B cell (primary cell): ENCODE measurements around the gene CASKIN1. TPM values are rescaled to one million over a fixed set of nuclear protein-coding genes. Genes with fewer than 3 reads are reported as not detected.

Source experiments
- ATAC-seq: fragments of 200-7000 bp; cut with Tn5 transposase; one replicate; pipeline ENCODE4 v1.10.0; 2021; ENCODE audit warnings: low read depth, mild to moderate bottlenecking, moderate number of reproducible peaks, moderate library complexity
- CTCF ChIA-PET: fragments of 350-600 bp; sonication (Branson Sonifier 250); formaldehyde crosslinking; loops from one replicate; lab custom pipeline; 2021; ENCODE audit warnings: antibody characterized with exemption, inconsistent platforms; lab: Charles Lee
- POLR2A ChIA-PET: fragments of 350-600 bp; sonication (Branson Sonifier 250); formaldehyde crosslinking; loops from one replicate; lab custom pipeline; 2021; ENCODE audit warnings: antibody characterized with exemption; lab: Charles Lee
- DNase-seq: peaks from one replicate; pipeline ENCODE4 v3.0.0; 2013
- H2AFZ ChIP-seq: 2 replicates; pipeline ENCODE4 v1.6.1; 2012; ENCODE audit warnings: mild to moderate bottlenecking, low read depth, low read length; ENCODE audit not compliant: insufficient read depth, poor library complexity, severe bottlenecking
- H3K27ac ChIP-seq, 2 donors: 1 replicate in 1 of 2; 2 replicates in 1 of 2; pipeline ENCODE4 v1.5.1; 2012 to 2013; ENCODE audit warnings: low read length in 2 of 2, mild to moderate bottlenecking in 2 of 2, moderate library complexity in 1 of 2
- H3K27me3 ChIP-seq, 4 experiments: fragments of 200-600 bp in 1 of 4; sonication (generic) in 1 of 4; replicated peaks in 1 of 4; 1 replicate in 2 of 4; 2 replicates in 2 of 4; pipeline versions ENCODE4 v1.6.1 to v1.7.0; 2013 to 2016; ENCODE audit warnings: low read length in 3 of 4, mild to moderate bottlenecking in 2 of 4, mixed read lengths in 1 of 4, moderate library complexity in 1 of 4; ENCODE audit not compliant: insufficient read depth in 4 of 4, control insufficient read depth in 3 of 4; ENCODE audit errors: control extremely low read depth in 1 of 4
- H3K36me3 ChIP-seq, 2 experiments: replicated peaks in 1 of 2; 1 replicate in 1 of 2; 2 replicates in 1 of 2; pipeline versions ENCODE4 v1.6.1 to v1.7.1; 2013; ENCODE audit warnings: low read length in 1 of 2; ENCODE audit not compliant: insufficient read depth in 2 of 2, control insufficient read depth in 1 of 2; ENCODE audit errors: control extremely low read depth in 1 of 2, extremely low read depth in 1 of 2
- H3K4me1 ChIP-seq, 2 donors: fragments of 200-600 bp in 1 of 2; sonication (generic) in 1 of 2; 1 replicate in 1 of 2; 2 replicates in 1 of 2; pipeline versions ENCODE4 v1.5.1 to v1.6.1; 2013 to 2017; ENCODE audit warnings: low read length in 2 of 2; ENCODE audit not compliant: control insufficient read depth in 2 of 2, insufficient read depth in 2 of 2
- H3K4me2 ChIP-seq: replicated peaks from 2 replicates; pipeline ENCODE3; 2012; ENCODE audit warnings: mild to moderate bottlenecking, low read depth, low read length; ENCODE audit not compliant: poor library complexity, severe bottlenecking
- H3K4me3 ChIP-seq, 5 experiments: fragments of 200-600 bp in 1 of 5; sonication (generic) in 1 of 5; 1 replicate in 3 of 5; 2 replicates in 2 of 5; pipeline versions ENCODE4 v1.5.1 to v1.7.0; 2011 to 2016; ENCODE audit warnings: low read length in 4 of 5, mild to moderate bottlenecking in 4 of 5, low read depth in 2 of 5, control low read depth in 1 of 5, moderate library complexity in 1 of 5; ENCODE audit not compliant: insufficient read depth in 1 of 5; ENCODE audit errors: control extremely low read depth in 1 of 5, extremely low read depth in 1 of 5
- H3K79me2 ChIP-seq: fragments of 200-600 bp; sonication (generic); one replicate; pipeline ENCODE4 v1.6.0; 2016; ENCODE audit warnings: low read length; ENCODE audit not compliant: control insufficient read depth, insufficient read depth
- H3K9ac ChIP-seq: fragments of 200-600 bp; sonication (generic); 2 replicates; pipeline ENCODE4 v1.6.1; 2017; ENCODE audit warnings: mild to moderate bottlenecking, low read length, moderate library complexity
- H3K9me3 ChIP-seq, 3 donors: one replicate each; pipeline versions ENCODE4 v1.6.1 to v1.7.1; 2013; ENCODE audit warnings: low read length in 2 of 3; ENCODE audit not compliant: control insufficient read depth in 2 of 3, insufficient read depth in 1 of 3; ENCODE audit errors: control extremely low read depth in 1 of 3
- H4K20me1 ChIP-seq: 2 replicates; pipeline ENCODE4 v1.6.0; 2012; ENCODE audit warnings: mild to moderate bottlenecking, low read length; ENCODE audit not compliant: insufficient read depth, control insufficient read depth, poor library complexity, severe bottlenecking
- H3K27ac Mint-ChIP-seq: one replicate; pipeline ENCODE4 v1.8.0; 2021; ENCODE audit warnings: mixed read lengths
- H3K27me3 Mint-ChIP-seq: one replicate; pipeline ENCODE4 v1.8.0; 2021; ENCODE audit warnings: mixed read lengths
- H3K4me1 Mint-ChIP-seq: one replicate; pipeline ENCODE4 v1.8.0; 2021; ENCODE audit warnings: mixed read lengths
- H3K4me3 Mint-ChIP-seq: one replicate; pipeline ENCODE4 v1.8.0; 2021; ENCODE audit warnings: mixed read lengths
- H3K9me3 Mint-ChIP-seq: one replicate; pipeline ENCODE4 v1.8.0; 2022; ENCODE audit warnings: mixed read lengths; ENCODE audit not compliant: insufficient read depth
- EZH2 ChIP-seq: IDR thresholded peaks from 2 replicates; pipeline ENCODE4 v1.6.1; 2012; ENCODE audit warnings: borderline replicate concordance, low read depth, mild to moderate bottlenecking, moderate library complexity, low read length; ENCODE audit not compliant: insufficient read depth, poor library complexity, severe bottlenecking
- WGBS: methylation state at CpG from one replicate; pipeline ENCODE4 v1.1.5; 2013; ENCODE audit warnings: missing lambda C conversion rate; ENCODE audit not compliant: insufficient coverage; 5-methylcytosine and 5-hydroxymethylcytosine counted together
- intact Hi-C: fragments of 100-400 bp; cut with micrococcal nuclease; formaldehyde crosslinking; loops from one replicate; pipeline ENCODE4 v1.10.0; 2022
- polyA plus RNA-seq: library from polyadenylated mRNA; depleted of rRNA; stranded (reverse); fragments of >200 nt; gene quantifications from 2 replicates; pipeline ENCODE4 v1.2.3, GENCODE V29; 2012
- total RNA-seq, 2 donors: library from RNA; stranded (reverse); fragments of 120-200 nt in 1 of 2; gene quantifications; 1 replicate in 1 of 2; 2 replicates in 1 of 2; pipeline versions ENCODE4 v1.2.3 to v1.2.4, GENCODE V29; 2013 to 2022
- TF ChIP-seq, protein P1 (sequence below): fragments of 200-600 bp; IDR thresholded peaks from one replicate; pipeline ENCODE4 v1.8.0; 2022; ENCODE audit warnings: antibody characterized with exemption, mild to moderate bottlenecking

Gene CASKIN1
- total and polyA plus RNA-seq, 2 donors (not counting 1 experiment from before 2014, with no cell fraction given), result 0.01 TPM; not detected in 1

DNA sequence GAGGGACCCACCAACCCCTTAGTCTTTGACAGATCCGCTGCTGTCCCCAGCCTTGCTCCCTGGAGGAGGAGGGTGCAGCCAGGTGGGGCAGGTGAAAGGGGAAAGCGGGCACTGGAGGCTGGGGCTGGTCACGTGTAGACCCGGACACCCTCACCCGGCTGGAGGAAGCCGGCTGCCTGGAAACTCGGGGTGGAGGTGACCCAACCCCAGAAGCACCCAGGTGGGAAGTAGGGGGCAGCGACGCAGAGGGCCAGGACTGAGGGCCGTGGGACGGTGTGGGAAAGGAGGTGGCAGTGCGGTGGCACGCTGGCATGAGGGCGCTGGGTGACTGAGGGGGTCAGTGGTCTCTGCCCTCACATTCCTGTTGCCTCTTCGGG lies 38.2 kb downstream of the CASKIN1 start:
- Mint-ChIP-seq H3K27me3 (no peaks in the 10 kb centered on the region), H3K9me3 (no peaks in the 10 kb centered on the region), H3K27ac (no peak overlapping the region), H3K4me1 (peaks cover 53% of the 10 kb centered on the region), H3K4me3 (peak overlapping the region; percentile 7)
- H3K9ac ChIP-seq, result no peak overlapping the region
- no peak overlapping the region for H3K4me3 ChIP-seq
- no peak overlapping the region for H3K27ac ChIP-seq
- H3K79me2 ChIP-seq, result peaks cover 90% of the 10 kb centered on the region
- TF ChIP-seq, protein P1, sequence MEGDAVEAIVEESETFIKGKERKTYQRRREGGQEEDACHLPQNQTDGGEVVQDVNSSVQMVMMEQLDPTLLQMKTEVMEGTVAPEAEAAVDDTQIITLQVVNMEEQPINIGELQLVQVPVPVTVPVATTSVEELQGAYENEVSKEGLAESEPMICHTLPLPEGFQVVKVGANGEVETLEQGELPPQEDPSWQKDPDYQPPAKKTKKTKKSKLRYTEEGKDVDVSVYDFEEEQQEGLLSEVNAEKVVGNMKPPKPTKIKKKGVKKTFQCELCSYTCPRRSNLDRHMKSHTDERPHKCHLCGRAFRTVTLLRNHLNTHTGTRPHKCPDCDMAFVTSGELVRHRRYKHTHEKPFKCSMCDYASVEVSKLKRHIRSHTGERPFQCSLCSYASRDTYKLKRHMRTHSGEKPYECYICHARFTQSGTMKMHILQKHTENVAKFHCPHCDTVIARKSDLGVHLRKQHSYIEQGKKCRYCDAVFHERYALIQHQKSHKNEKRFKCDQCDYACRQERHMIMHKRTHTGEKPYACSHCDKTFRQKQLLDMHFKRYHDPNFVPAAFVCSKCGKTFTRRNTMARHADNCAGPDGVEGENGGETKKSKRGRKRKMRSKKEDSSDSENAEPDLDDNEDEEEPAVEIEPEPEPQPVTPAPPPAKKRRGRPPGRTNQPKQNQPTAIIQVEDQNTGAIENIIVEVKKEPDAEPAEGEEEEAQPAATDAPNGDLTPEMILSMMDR, result no peak
- no peak for TF ChIP-seq EZH2
- H3K9me3 ChIP-seq, result no peaks in the 10 kb centered on the region
- intact Hi-C loops, result loop anchor here (5.0 to 10.0 kb wide), 2 partner anchors 109 to 747 kb away; partner anchors contain the start of gene RNPS1
- peaks cover 0 to 7% of the 10 kb centered on the region in 2 experiments for H3K36me3 ChIP-seq
- no peaks in the 10 kb centered on the region for H3K27me3 ChIP-seq
- H3K4me1 ChIP-seq, result peaks cover 22 to 56% of the 10 kb centered on the region in 2 donors
- WGBS, result 96% methylated on average over 15 of the region's 15 CpGs
- no peak overlapping the region for H2AFZ ChIP-seq
- ChIA-PET CTCF (interaction anchor here (0.8 kb wide), 1 partner anchor 18 kb away, joined by 3 read pairs; no protein-coding TSS in a partner anchor), POLR2A (no interaction called here)
- no peak for DNase-seq
- no peak for ATAC-seq
- no peak overlapping the region for H3K4me2 ChIP-seq
- peaks cover 79% of the 10 kb centered on the region for H4K20me1 ChIP-seq

DNA sequence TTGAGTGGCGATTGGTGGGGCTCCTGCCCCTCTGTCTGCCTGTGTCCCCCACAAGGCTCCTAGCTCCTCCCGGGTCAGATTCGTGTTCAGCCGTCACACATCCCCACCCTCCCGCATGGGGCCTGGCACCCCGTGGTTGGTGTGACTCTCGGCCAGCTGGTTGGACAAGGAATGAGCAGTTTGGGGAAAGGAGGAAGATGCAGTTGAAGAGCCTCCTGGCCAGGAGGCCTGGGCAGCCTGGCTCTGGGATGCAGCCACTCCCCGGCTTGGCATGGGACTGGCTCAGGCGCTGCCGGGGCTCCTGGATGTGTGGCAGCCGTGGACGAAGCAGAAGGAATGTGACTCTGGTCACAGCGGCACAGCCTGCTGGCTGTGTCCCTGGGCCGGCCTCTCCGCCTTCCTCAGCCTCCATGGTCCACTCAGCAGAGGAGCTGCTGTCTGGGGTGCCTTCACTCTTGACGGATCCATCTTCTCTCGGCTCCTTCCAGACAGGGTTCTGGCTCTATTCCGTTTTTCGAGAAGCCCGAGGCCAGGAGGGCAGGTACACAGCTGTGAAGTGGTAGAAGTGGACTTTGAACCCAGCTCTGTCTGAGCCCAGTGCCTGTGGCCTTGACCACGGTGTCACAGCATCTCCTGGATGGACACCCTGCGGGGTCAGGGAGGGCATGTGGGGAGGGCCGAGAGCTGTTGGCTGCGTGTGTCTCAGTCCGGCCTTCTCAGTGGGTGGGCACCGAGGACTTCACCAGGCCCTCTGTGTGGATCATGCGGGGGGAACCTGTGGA lies 38.7 kb downstream of the CASKIN1 start:
- ATAC-seq (no peak), DNase-seq (no peak)
- Mint-ChIP-seq H3K27me3 (no peaks in the 10 kb centered on the region), H3K4me3 (peak overlapping the region; percentile 93), H3K4me1 (peaks cover 59% of the 10 kb centered on the region), H3K27ac (no peak overlapping the region), H3K9me3 (no peaks in the 10 kb centered on the region)
- intact Hi-C loops, result loop anchor here (5.0 to 10.0 kb wide), 2 partner anchors 110 to 747 kb away; partner anchors contain the start of gene RNPS1
- TF ChIP-seq, protein P1, result no peak
- no peak for TF ChIP-seq EZH2
- Histone ChIP-seq H3K27ac (no peak overlapping the region), H3K27me3 (no peaks in the 10 kb centered on the region), H3K36me3 (peaks cover 0 to 12% of the 10 kb centered on the region in 2 experiments), H3K4me3 (no peak overlapping the region), H3K4me2 (peak overlapping the region; percentile 86), H3K4me1 (peaks cover 28 to 62% of the 10 kb centered on the region in 2 donors), H3K9ac (no peak overlapping the region), H4K20me1 (peaks cover 79% of the 10 kb centered on the region), H2AFZ (no peak overlapping the region), H3K79me2 (peaks cover 90% of the 10 kb centered on the region), H3K9me3 (no peaks in the 10 kb centered on the region)
- 99% methylated on average over 26 of the region's 27 CpGs for WGBS
- POLR2A ChIA-PET, result no interaction called here
- CTCF ChIA-PET, result interaction anchor here (0.5 to 0.8 kb wide), 2 partner anchors 17 to 358 kb away, joined by 3 to 5 read pairs; no protein-coding TSS in a partner anchor
